NOMO-1 treated with dmso at 0.1 percent for 144 hours (cell line): Measurements from ENCODE around the gene CEBPA.
"Not testable (repeated sequence)": the region's sequence is repeated elsewhere in the genome, so short reads cannot be mapped to it uniquely, and the experiment has no call there.

Experiments
- DNase-seq: peaks from one replicate; lab custom pipeline; 2025; ENCODE audit not compliant: unreplicated experiment; lab: John Stamatoyannopoulos, UW

Gene CEBPA

DNA sequence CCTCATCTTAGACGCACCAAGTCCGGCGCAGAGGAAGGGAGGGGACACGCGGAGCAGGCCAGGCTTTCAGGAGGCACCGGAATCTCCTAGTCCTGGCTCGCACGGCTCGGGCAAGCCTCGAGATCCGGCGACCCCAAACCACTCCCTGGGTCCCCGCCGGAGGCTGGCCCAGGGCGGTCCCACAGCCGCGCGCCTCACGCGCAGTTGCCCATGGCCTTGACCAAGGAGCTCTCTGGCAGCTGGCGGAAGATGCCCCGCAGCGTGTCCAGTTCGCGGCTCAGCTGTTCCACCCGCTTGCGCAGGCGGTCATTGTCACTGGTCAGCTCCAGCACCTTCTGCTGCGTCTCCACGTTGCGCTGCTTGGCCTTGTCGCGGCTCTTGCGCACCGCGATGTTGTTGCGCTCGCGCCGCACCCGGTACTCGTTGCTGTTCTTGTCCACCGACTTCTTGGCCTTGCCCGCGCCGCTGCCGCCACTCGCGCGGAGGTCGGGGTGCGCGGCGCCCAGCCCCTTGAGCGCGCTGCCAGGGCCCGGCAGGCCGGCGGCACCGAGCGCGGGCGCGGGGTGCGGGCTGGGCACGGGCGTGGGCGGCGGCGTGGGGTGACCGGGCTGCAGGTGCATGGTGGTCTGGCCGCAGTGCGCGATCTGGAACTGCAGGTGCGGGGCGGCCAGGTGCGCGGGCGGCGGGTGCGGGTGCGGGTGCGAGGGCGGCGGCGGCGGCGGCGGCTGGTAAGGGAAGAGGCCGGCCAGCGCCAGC, 1.0 kb downstream of the CEBPA start:
- no peak for DNase-seq

DNA sequence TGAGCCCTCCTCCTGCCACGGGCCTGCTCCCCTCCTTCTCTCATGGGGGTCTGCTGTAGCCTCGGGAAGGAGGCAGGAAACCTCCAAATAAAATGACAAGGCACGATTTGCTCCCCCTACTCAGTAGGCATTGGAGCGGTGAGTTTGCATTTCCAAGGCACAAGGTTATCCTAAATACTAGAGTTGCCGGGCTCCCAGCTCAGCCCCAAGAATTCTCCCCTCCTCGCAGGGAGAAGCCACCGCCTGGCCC, 1.5 kb downstream of the CEBPA start:
- no peak for DNase-seq

DNA sequence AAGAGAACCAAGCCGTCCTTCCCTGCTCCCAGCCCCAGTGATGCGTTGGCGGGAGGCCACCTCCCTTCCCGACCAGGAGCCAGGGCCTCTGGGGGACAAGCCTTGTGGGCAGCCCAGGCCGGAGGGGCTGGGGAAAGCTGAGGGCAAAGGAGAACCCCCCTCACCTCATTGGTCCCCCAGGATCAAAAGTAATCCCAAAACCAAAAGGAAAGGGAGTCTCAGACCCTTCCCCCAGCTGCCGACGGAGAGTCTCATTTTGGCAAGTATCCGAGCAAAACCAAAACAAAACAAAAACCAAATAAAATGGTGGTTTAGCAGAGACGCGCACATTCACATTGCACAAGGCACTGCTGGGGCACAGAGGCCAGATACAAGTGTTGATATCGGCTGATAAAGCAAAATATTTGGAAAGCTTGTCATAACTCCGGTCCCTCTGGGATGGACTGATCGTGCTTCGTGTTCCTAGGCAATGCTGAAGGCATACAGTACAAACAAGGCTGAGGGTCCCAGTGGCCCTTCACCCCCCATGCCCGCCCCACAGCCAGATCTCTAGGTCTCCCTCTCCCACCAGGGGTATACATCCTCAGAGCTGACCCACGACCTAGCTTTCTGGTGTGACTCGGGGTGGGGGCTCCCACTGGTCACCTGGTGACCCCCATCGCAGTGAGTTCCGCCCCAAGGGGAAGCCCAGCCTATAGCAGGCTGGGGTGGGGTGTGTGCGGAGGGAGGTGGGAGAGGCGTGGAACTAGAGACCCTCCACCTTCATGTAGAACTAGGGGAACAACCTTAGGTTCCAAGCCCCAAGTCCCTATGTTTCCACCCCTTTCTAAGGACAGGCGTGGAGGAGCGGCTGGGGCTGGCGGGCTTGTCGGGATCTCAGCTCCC, 2.1 kb downstream of the CEBPA start:
- DNase-seq, result no peak

DNA sequence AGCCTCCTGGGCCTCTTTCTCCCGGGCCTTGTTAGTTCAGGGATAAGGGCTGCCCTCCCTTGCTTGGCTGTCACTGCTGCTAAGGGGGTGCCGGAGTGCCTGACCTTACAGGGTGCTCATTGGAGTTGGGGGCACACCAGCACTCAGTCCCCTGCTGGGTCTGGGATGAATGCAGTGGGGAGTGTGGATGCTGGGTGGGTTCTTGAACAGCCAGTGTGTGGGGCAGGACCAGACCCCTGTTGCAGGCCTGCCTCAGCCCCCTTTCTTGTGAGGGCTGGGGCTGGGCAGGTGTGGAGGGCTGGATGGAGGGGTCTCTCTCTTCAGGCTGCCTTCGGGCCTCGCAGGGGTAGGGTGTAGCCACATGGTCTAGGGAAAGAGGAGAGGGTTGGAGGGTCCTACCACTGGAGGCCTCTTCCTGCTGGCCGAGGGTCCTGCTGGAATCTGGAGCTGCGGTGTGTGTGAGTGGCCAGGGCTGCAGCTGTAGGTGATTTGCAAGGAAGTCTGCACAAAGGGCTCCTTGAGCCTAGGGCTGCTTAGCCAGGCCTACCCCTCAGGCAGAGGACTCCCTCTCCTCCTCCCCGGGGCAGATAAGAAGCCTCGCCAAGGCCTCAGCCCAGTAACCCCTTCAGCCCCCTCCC, 3.2 kb downstream of the CEBPA start:
- DNase-seq, result no peak

DNA sequence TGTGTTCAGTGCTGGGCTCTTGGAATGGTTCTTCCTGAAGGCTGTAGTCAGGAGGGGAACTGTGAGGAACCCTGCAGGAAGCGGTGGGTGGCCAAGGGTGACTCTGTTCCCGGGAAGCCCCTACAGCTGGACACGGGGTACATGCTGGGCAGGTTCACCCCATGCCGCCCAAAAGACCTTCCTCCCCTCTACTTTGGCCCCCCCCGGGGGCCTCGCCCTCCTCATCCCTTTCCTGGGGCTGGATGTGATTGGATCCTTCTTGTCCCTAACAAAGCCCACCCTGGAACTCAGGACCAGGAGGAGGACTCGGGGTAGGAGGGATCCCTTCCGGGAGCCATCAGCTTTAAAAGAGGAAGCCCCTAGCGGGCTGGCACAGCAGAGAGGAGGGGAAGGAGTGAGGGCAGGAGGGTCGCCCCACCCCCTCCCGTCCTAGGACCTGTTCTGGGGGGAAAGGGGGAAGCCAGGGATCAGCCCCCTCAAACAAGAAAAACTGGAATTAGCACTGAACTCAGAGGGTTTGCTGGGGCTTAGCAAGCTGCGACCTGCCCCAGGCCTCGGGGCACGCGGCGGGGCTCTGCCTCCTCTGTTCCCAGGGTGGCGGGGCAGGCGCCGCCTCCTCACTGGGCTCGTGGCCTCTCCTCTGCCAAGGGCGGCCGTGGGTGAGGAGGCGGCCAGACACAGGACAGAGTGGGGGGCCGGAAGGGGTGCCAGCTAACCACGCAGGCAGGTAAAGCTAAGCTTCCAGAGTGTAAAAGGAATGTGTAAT, 4.0 kb downstream of the CEBPA start:
- DNase-seq, result no peak

- no peak for DNase-seq
These were observed 4.8 kb downstream of the CEBPA start for GRCh38 chr19:33297401-33298145.

- no peak for DNase-seq
These were observed 5.8 kb downstream of the CEBPA start for GRCh38 chr19:33296488-33296971.

DNA sequence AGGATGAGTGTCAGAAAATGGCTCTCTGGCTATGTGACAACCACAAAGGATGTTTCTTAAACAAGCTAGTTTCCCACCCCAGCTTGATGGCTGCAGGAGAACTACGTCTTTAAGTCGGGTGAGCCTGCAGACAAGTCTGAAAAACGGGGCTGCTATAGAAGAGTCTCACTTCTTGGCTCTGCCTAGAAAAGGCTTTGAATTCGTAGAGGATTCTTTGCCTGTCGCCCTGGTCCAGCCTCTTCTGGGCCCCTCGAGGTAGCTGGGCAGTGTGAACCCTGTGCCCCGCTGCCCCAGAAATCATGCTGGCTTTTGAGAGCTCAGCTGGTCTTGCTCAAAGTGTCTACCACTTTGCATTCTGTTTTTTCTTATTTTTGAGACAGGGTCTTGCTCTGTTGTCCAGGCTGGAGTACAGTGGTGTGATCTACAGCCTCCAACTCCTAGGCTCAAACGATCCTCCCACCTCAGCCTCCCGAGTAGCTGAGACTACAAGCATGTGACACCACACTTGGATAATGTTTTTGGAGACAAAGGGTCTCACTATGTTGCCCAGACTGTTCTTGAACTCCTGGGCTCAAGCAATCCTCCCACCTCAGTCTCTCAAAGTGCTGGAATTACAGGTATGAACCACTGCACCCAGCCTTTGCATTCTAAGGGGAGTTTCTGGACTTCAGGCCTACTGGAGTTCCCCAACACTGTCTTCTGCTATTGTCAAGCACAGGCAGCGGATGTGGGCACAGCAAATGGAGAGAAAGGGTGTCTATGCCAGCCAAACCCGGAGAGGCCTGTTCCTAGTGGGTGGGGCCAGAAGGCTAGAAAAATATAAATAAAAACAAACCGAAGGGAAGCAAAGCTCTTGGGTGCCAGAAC, 6.5 kb downstream of the CEBPA start:
- no peak for DNase-seq

DNA sequence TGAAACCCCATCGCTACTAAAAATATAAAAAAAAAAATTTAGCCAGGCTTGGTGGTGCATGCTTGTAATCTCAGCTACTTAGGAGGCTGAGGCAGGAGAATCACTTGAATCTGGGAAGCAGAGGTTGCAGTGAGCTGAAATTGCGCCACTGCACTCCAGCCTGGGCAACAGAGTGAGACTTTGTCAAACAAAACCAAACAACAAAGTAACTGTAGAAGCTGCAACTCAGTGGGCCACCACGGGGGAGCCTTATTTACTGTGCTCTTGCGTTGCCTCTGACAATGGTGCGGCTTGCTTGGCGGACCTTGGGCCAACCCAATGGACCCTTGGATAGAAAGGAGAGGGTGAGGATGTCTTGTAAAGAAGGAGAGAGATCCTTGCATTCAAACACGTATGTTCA, 7.3 kb downstream of the CEBPA start:
- DNase-seq, result not testable (repeated sequence)

- no peak for DNase-seq
These were observed 8.1 kb downstream of the CEBPA start for GRCh38 chr19:33294058-33294798.

DNA sequence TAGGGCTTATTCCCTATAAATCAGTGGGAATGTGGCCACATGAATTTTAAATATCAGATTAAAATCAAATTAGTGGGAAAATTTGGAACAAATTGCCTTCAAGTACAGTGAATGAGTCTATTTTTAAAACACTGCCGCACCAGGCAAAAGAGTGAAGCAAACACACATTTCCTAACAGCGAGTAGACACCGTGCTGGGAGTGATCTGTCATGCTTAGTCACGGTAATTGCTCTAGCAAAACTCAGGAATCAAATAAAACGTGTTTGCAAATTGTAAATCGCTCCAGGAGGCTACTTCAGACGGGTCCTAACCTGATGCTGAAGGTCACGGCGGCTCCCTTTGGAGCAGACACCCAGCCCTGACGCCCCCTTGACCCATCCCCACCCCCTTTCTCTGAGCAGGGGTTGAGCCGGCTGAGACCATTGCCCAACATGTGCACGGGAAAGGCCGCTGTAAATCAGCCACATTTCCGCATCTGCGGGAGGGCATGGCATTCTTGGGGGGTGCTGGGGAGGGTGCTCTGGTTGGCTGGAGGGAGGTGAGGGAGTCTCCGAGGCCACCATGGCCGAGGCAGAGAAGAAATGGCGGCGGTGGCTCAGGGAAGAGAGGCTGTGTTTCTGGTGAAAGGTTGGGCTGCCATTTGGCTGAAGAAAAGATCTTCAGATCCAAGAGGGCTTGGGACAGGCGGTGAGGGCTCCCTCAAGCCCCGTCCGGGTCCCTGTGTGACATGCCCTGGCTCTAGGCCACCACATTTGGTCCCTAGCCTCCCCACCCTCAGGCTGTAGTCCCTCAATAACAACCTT, 8.9 kb downstream of the CEBPA start:
- DNase-seq, result peak; percentile 87

DNA sequence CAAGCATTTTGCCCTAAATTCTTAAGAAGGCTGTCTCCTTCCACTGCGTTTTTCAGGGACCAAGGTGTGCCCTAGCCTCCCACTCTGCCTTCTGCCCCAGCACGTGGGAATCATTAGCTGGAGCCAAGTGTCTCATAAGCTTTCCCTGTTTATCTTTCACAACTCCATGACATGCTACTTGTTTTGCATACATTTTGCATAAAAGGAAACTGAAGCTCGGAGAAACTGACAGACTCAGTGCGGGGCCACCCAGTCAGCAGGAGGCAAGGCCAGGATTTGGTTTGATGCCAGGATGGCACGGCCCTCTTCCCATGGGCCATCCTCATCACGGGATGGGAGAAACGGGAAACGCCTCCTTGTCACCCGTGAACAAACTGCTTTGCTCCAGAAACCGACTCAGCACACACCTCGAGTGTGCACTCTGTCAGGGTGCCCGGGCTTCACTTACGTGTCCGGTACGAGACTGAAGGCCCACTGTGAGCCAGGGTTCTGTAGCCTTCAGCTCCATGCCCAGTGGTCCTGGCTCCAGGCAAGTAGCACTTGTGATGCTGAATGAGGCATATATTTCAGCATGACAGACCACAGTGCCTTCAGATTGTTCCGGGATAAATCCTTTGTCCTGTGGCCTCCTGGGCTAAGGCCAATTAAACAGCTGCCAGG, 9.6 kb downstream of the CEBPA start:
- DNase-seq, result no peak

DNA sequence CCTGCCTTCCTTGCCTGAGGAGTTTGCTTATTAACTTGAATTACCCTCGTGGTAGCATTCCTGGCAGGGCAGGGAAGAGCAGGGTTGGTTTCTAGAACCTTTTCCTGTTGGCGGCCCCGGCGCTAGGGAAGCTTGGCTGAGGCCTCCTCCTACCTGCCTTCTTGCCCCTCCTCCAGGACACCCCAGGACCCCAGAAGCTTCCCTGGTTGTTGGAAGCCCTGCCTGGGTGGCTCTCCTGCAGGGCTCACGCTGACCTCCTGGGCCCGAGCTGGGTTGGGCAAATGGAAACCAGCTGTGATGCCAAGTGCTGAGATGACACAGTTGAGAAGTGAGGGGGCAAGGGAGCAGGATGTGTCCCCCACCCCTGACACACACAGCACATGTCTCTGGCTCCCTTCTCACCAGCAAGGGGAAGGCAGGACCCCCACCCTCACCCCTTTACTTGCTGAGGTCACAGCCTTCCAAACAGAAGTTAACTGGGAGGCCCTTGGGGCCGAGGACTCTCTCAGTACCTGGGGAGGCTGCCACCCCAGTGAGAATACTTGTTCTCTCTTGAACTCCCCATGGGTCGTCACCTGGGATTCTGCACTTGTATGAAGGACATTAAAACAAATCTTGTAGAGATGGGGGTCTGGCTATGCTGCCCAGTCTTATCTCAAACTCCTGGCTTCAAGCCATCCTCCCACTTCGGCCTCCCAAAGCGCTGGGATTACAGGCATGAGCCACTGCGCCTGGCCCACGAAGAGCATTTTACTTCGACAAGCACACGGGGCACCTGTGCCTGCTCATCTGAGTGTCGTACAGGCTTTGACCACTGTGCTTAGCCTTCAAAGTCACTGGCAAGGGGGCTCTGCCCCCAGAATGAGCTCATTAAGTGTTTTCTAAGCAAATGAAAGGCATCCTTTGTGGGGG, 10.5 kb downstream of the CEBPA start:
- no peak for DNase-seq

DNA sequence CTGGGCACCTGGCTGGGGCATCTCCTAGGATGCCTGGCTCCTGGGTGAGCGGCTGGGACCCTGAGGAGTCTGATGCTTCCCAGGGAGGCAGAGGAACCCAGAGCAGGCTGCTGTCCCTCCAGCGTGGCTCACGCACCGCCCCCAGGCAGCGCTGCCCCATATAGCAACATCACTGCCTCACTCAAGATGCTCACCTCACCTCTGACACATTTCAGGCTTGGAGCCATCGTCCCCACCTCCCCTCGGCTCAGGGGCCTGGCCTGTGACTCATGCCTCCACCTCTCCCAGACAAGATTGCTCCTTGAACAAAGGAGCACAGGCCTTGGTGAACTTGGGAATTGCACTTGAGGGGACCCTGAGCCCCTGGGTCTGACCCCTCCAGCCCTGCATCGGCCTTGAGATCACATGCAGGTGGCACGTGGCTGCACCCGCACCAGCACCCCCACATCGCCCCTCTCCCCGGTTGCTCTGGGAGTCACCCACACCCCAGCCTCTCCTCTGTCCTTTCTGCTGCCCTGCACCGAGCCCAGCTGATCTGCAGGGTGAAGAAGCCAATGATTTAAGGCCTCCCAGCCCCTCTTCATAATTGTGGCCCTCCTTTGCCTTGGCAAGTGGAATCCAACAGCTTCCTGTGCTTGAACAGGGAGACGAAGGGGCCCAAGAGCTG, 11.2 kb downstream of the CEBPA start:
- DNase-seq, result no peak

GRCh38 chr19:33290082-33290815, 12.1 kb downstream of the CEBPA start:
- DNase-seq, result no peak
